Measurements from ENCODE around the gene COL18A1.

DNA sequence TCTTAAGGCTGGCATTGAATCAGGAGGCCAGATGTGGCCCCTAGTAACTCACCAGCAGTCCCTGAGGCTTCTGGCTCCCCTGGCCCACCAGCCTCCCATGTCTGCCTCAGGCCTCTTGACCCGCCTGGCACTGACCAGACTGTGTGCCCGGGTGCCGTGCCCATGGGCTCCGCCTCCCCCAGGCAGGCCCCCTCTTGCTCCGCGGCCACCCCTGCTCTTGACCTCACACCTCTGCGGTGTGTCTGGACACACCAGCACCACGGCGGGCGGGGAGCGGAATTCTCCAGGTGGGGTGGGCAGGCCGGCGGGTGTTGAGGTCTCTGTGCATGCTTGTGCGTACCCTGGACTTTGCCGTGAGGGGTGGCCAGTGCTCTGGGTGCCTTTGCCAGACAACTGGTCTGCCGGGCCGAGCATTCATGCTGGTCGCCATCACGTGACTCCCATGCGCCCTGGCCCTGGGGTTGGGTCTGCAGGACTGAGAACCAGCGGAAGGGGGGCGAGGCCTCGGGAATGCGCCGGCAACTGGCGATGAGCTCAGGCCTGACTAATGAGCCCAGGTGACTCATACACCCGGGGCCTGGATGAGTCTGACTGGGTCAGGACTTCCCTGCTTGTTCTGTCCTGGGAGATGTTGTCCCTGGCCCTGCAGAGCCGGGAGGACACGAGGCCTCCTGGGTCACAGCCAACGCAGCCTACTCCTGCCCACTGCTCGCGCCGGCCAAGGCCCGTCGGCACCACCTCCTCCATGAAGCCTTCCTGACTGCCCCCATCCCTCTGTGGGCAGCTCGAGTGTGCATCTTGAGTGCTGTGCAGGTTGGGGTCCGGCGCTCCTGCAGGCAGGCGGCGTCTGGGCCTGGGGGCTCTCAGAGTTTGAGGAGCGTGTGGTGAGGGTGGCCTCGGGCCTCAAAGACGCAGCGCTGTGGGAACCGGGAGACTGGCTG, 22.6 kb downstream of the COL18A1 start:
- TF ChIP-seq, protein P1, sequence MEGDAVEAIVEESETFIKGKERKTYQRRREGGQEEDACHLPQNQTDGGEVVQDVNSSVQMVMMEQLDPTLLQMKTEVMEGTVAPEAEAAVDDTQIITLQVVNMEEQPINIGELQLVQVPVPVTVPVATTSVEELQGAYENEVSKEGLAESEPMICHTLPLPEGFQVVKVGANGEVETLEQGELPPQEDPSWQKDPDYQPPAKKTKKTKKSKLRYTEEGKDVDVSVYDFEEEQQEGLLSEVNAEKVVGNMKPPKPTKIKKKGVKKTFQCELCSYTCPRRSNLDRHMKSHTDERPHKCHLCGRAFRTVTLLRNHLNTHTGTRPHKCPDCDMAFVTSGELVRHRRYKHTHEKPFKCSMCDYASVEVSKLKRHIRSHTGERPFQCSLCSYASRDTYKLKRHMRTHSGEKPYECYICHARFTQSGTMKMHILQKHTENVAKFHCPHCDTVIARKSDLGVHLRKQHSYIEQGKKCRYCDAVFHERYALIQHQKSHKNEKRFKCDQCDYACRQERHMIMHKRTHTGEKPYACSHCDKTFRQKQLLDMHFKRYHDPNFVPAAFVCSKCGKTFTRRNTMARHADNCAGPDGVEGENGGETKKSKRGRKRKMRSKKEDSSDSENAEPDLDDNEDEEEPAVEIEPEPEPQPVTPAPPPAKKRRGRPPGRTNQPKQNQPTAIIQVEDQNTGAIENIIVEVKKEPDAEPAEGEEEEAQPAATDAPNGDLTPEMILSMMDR (IDR thresholded peaks at IDR 0.05 in 8 of 11, conservative IDR thresholded peaks at IDR 0.05 in 3 of 11), result no peak
- TF ChIP-seq POLR2A (IDR thresholded peaks at IDR 0.05), result no peak

Data from spleen (tissue), 7 donors.